ENCODE data around the gene RYK. TPM values are rescaled to one million over a fixed set of nuclear protein-coding genes. Genes with fewer than 3 reads are reported as not detected.
A peak's percentile ranks its signal among the peaks of the same experiment; 100 is the strongest.

The RYK gene
- total RNA-seq, 1 experiment from 2014 or later: 60.6 TPM

DNA sequence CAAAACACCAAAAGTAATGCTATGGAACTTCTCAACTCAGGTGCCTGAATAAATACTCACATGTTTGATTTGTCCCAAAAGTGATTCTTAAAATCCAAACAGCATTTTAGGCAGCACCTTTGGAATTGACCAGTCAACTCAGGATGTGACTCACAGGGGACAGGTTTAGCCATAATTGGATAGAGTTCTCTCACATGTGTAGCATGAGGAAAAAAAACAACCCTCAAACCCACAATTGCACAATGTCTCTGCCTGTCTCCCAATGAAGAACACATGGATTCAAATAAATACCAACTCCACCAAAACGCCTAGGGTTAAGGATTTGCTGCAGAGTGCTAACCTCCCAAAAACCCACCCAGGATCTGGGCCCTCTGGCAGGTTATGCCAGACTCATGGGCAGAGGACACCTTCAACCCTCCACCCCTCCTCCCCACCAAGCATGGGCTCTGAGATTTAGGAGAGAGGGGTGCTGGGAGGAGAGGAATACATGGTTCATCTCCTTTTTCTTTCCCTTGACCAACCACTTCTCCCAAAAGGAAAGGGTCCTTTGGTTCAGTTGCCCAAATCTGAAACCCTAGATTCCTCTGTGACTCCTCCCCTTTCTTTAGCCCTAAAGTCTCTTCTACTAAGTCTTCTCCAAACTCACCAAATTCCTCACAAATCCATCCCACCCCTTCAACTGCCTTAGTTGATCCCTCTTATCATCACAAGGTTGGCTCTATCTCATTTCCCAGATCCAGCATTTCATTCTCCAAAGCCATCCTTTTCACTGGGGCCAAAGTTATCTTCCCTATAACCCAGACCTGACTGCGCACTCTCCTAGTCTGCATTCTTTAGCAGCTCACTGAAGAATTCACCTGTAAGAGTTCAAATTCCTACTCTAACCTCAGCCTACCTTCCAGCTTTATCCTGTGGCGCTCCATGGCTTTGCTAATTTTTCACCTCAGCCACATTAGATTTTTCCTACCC, 7.7 kb downstream of the RYK start:
- no peak overlapping the region; a peak in 1 of 5 replicates for H3K4me3 Mint-ChIP-seq
- no peak overlapping the region for H4K5ac ChIP-seq (ENCODE audit: insufficient read length, low read depth, low read length)
- H3K79me1 ChIP-seq (ENCODE audit: insufficient read depth, low read depth, low read length, poor library complexity, severe bottlenecking): peaks cover 20% of the 10 kb centered on the region
- H3T11ph ChIP-seq (ENCODE audit: low read length): no peak overlapping the region
- H2BK5ac ChIP-seq (ENCODE audit: insufficient read length, low read length): no peak overlapping the region
- TF ChIP-seq CTCF (conservative IDR thresholded peaks at IDR 0.05): no peak
- no peak overlapping the region for H4K91ac ChIP-seq (ENCODE audit: insufficient read length, low read depth, low read length)
- no peaks in the 10 kb centered on the region for H3K9me3 ChIP-seq (ENCODE audit: control insufficient read depth, low read depth, low read length)
- no peaks in the 10 kb centered on the region for H3K23me2 ChIP-seq (ENCODE audit: insufficient read length, low read depth, low read length, poor library complexity, severe bottlenecking)
- H3K9ac ChIP-seq (ENCODE audit: extremely low read depth, insufficient read length, low read length): no peak overlapping the region
- peak overlapping the region in 2 of 3 experiments; percentile 16 to 48; a peak in 2 of 7 replicates for H3K27ac Mint-ChIP-seq
- H2AK5ac ChIP-seq (ENCODE audit: insufficient read length, low read length): no peak overlapping the region
- peaks cover 10 to 14% of the 10 kb centered on the region in 2 experiments for H3K9me3 Mint-ChIP-seq
- peaks cover 11 to 21% (median 13%) of the 10 kb centered on the region in 3 experiments; a peak in 6 of 7 replicates for H3K36me3 Mint-ChIP-seq (ENCODE audit: insufficient read depth in 1 of 3, low read depth in 3 of 3)
- peaks cover 23% of the 10 kb centered on the region for H3K4me1 ChIP-seq (ENCODE audit: insufficient read depth, low read length)
- no peak overlapping the region for H3K56ac ChIP-seq (ENCODE audit: insufficient read length, low read depth, low read length)
- H2AFZ ChIP-seq (ENCODE audit: low read length): no peak overlapping the region
- H2BK20ac ChIP-seq (ENCODE audit: low read depth, low read length, poor library complexity, severe bottlenecking): no peak overlapping the region
- DNase-seq: no peak
- H2BK15ac ChIP-seq (ENCODE audit: low read depth, low read length): no peak overlapping the region
- no peaks in the 10 kb centered on the region for H3K27me3 Mint-ChIP-seq (ENCODE audit: low read depth)
- no peak overlapping the region for H4K8ac ChIP-seq (replicated peaks; ENCODE audit: insufficient read length, low read depth, low read length)
- H3K27ac ChIP-seq (ENCODE audit: insufficient read length, low read depth, low read length): no peak overlapping the region
- no peak overlapping the region for H3K23ac ChIP-seq (ENCODE audit: insufficient read length, low read depth, low read length)
- H3K18ac ChIP-seq (ENCODE audit: insufficient read length, low read depth, low read length): no peak overlapping the region
- H3K14ac ChIP-seq (ENCODE audit: insufficient read depth, low read length): no peak overlapping the region
- H3K79me2 ChIP-seq (ENCODE audit: insufficient read depth, low read length): peaks cover 51% of the 10 kb centered on the region; the same call in 1 of the 2 replicates
- H3K4me1 Mint-ChIP-seq: peaks cover 46 to 55% of the 10 kb centered on the region in 2 experiments
- no peak overlapping the region for H2BK12ac ChIP-seq (ENCODE audit: insufficient read length, low read depth, low read length)
- H3K4ac ChIP-seq (ENCODE audit: low read depth, low read length): no peak overlapping the region
- H3K4me2 ChIP-seq (ENCODE audit: insufficient read depth, insufficient read length, low read length): no peak overlapping the region
- no peak overlapping the region for H2BK120ac ChIP-seq (ENCODE audit: low read depth, low read length, poor library complexity, severe bottlenecking)
- no peaks in the 10 kb centered on the region for H4K20me1 ChIP-seq (ENCODE audit: control insufficient read depth, insufficient read depth, insufficient read length)
- no peaks in the 10 kb centered on the region for H3K27me3 ChIP-seq (ENCODE audit: insufficient read depth, low read length)
- no CpG with 5 or more reads among the region's 3 CpGs for WGBS (ENCODE audit: extremely low coverage, insufficient read length, low lambda C conversion rate)
